Heart left ventricle (tissue), 16 donors: ENCODE measurements around the gene ZNF587B. TPM values are rescaled to one million over a fixed set of nuclear protein-coding genes. Genes with fewer than 3 reads are reported as not detected.
"Not testable (repeated sequence)": the region's sequence is repeated elsewhere in the genome, so short reads cannot be mapped to it uniquely, and the experiment has no call there.

Experiments
- ATAC-seq, 4 donors: fragments of 200-7000 bp; cut with Tn5 transposase; one replicate each; pipeline ENCODE4 v1.9.1; 2020 to 2022; ENCODE audit warnings: moderate library complexity in 4 of 4, mild to moderate bottlenecking in 3 of 4, moderate number of reproducible peaks in 1 of 4
- DNase-seq, 5 donors: peaks; one replicate each; pipeline ENCODE4 v3.0.0-alpha.2; 2020
- H3K27ac ChIP-seq, 12 donors: fragments of 200-600 bp; sonication (generic) in 4 of 12; one replicate each; pipeline versions ENCODE4 v1.5.0 to v1.8.0; 2016 to 2022; ENCODE audit warnings: mild to moderate bottlenecking in 2 of 12
- H3K27me3 ChIP-seq, 9 donors: fragments of 200-600 bp; sonication (generic) in 2 of 9; one replicate each; pipeline versions ENCODE4 v1.5.1 to v1.8.0; 2016 to 2022; ENCODE audit warnings: mild to moderate bottlenecking in 3 of 9
- H3K36me3 ChIP-seq, 9 donors: fragments of 200-600 bp; sonication (generic) in 2 of 9; one replicate each; pipeline versions ENCODE4 v1.5.0 to v1.8.0; 2018 to 2022; ENCODE audit warnings: mild to moderate bottlenecking in 2 of 9
- H3K4me1 ChIP-seq, 12 donors: fragments of 200-600 bp; sonication (generic) in 4 of 12; one replicate each; pipeline versions ENCODE4 v1.5.0 to v1.8.0; 2016 to 2022; ENCODE audit warnings: mild to moderate bottlenecking in 3 of 12
- H3K4me3 ChIP-seq, 12 donors: fragments of 200-600 bp; sonication (generic) in 4 of 12; one replicate each; pipeline versions ENCODE4 v1.5.0 to v1.8.0; 2017 to 2022; ENCODE audit warnings: mild to moderate bottlenecking in 9 of 12, moderate library complexity in 4 of 12
- H3K9me3 ChIP-seq, 12 donors: fragments of 200-600 bp; sonication (generic) in 4 of 12; one replicate each; pipeline versions ENCODE4 v1.5.0 to v1.8.0; 2016 to 2022; ENCODE audit warnings: mild to moderate bottlenecking in 1 of 12
- CTCF ChIP-seq, 12 donors: fragments of 200-600 bp; sonication (generic) in 4 of 12; IDR thresholded peaks; one replicate each; pipeline versions ENCODE4 v1.5.0 to v1.8.0; 2018 to 2022; ENCODE audit warnings: antibody characterized with exemption in 12 of 12, mild to moderate bottlenecking in 5 of 12
- POLR2A ChIP-seq, 2 donors: fragments of 450-650 bp; IDR thresholded peaks; one replicate each; pipeline ENCODE4 v1.6.1; 2017; ENCODE audit warnings: antibody characterized with exemption in 2 of 2, mild to moderate bottlenecking in 2 of 2, moderate library complexity in 2 of 2
- WGBS, 4 donors: extraction: QIAGEN DNeasy Blood & Tissue Kit in 2 of 4; methylation state at CpG; one replicate each; pipeline versions ENCODE4 v1.1.5 to v1.1.7; 2013 to 2018; 5-methylcytosine and 5-hydroxymethylcytosine counted together
- intact Hi-C, 10 donors: fragments of 100-400 bp; cut with DNase I; formaldehyde crosslinking; loops; one replicate each; pipeline versions ENCODE4 v1.11.1 to v1.14.2; 2022
- polyA plus RNA-seq, 2 donors: library from polyadenylated mRNA; stranded (reverse); fragments of 200-250 nt; gene quantifications; one replicate each; pipeline ENCODE4 v1.2.3, GENCODE V29; 2013
- total RNA-seq, 9 donors: library from RNA; depleted of rRNA in 2 of 9; stranded (reverse); fragments of >200 nt in 2 of 9; fragmentation: NEBNext Ultra II Directional in 3 of 9; extraction: Animal tissue kit (Norgen Biotek cat#: 25700) in 3 of 9; gene quantifications; one replicate each; pipeline versions ENCODE4 v1.1.0 to v1.2.4, GENCODE V29; 2016 to 2023
- donor health status: ischemic (EF 13 %, LVEDD 7.1; RV severe dilation, severe dysfunction).
- donor health status: healthy with polysubstance abuse.
- donor health status: DM: no; HTN: yes; CAD: no.
- donor health status: DM: no; HTN: no; CAD: no.
- donor health status: ischemic (EF 25% LVEDD 6.9; RV normal size, moderate dysfunction).
- donor health status: ischemic (EF 25% LVEDD 5.7; RV mildly dilated, moderate dysfunction).
- donor health status: healthy.
- donor health status: DM: yes; HTN: yes; CAD: no.
- donor health status: ischemic (EF 35%, LVEDD 5.7; RV mildly dilated, moderate dysfunction).
- donor health status: nonischemic (EF 11% LVEDD 7.7; RV severe dilation, severe dysfunction).
- donor health status: DM: yes; HTN: yes; CAD: no.
- donor health status: PGD.
- donor health status: ischemic (EF 29% LVEDD 5.4; RV normal size, mild dysfunction).
- donor health status: nonischemic (EF 23%, LVEDD 6.1; RV moderate dilation, normal function).

ZNF587B gene
- total and polyA plus RNA-seq, 11 donors: 2.9 to 9.2 (median 6.4) TPM

GRCh38 chr19:57870225-57870624 lies 40.1 kb downstream of the ZNF587B start:
- H3K9me3 ChIP-seq: peaks cover 0 to 97% (median 64%) of the 10 kb centered on the region in 12 donors
- 86 to 99% (median 97%) methylated on average over 2 of the region's 2 CpGs for WGBS, 4 donors
- no peaks in the 10 kb centered on the region for H3K4me1 ChIP-seq
- H3K4me3 ChIP-seq: no peak overlapping the region
- ATAC-seq (no peak), DNase-seq (no peak)
- intact Hi-C loops: no loop called here
- TF ChIP-seq CTCF (IDR thresholded peaks at IDR 0.05) (no peak), POLR2A (IDR thresholded peaks at IDR 0.05) (no peak)
- H3K36me3 ChIP-seq: peaks cover 4 to 63% (median 36%) of the 10 kb centered on the region in 9 donors
- no peak overlapping the region for H3K27ac ChIP-seq
- H3K27me3 ChIP-seq: no peaks in the 10 kb centered on the region

GRCh38 chr19:57872450-57872849 lies 42.4 kb downstream of the ZNF587B start:
- H3K9me3 ChIP-seq: peaks cover 0 to 97% (median 66%) of the 10 kb centered on the region in 12 donors
- no peaks in the 10 kb centered on the region for H3K27me3 ChIP-seq
- intact Hi-C loops: no loop called here
- H3K36me3 ChIP-seq: peaks cover 0 to 63% (median 17%) of the 10 kb centered on the region in 9 donors
- H3K4me1 ChIP-seq: no peaks in the 10 kb centered on the region
- ATAC-seq (no peak), DNase-seq (no peak)
- H3K4me3 ChIP-seq: no peak overlapping the region
- H3K27ac ChIP-seq: no peak overlapping the region
- no peak for TF ChIP-seq CTCF (IDR thresholded peaks at IDR 0.05)
- no peak for TF ChIP-seq POLR2A (IDR thresholded peaks at IDR 0.05)

- peaks cover 0 to 64% (median 8%) of the 10 kb centered on the region in 9 donors for H3K36me3 ChIP-seq
Observed at GRCh38 chr19:57873883-57874799, 44.0 kb downstream of the ZNF587B start.

GRCh38 chr19:57886046-57886445 lies 55.9 kb downstream of the ZNF587B start:
- intact Hi-C loops: loop anchor here in 1 of 10 donors (10.0 kb wide), 1 partner anchor 141 kb away; the partner anchor contains the start of gene ZNF776
- Histone ChIP-seq H3K36me3 (peaks cover 0 to 24% (median 8%) of the 10 kb centered on the region in 9 donors), H3K4me3 (no peak overlapping the region), H3K27ac (peak overlapping the region in 2 of 12 donors; percentile 3 to 28), H3K4me1 (peaks cover 0 to 22% (median 11%) of the 10 kb centered on the region in 12 donors), H3K27me3 (no peaks in the 10 kb centered on the region), H3K9me3 (peaks cover 0 to 27% (median 0%) of the 10 kb centered on the region in 12 donors)
- DNase-seq: no peak
- WGBS, 4 donors: 42 to 60% (median 50%) methylated on average over 3 of the region's 3 CpGs
- TF ChIP-seq CTCF (IDR thresholded peaks at IDR 0.05): no peak
- no peak for TF ChIP-seq POLR2A (IDR thresholded peaks at IDR 0.05)
- ATAC-seq: no peak

More at GRCh38 chr19:57873883-57874799, 44.0 kb downstream of the ZNF587B start:
- H3K27ac ChIP-seq, H3K27me3 ChIP-seq, intact Hi-C loops, H3K4me3 ChIP-seq, H3K4me1 ChIP-seq, ATAC-seq, DNase-seq: not testable (repeated sequence)
- peaks cover 0 to 94% (median 55%) of the 10 kb centered on the region in 12 donors for H3K9me3 ChIP-seq
- 92 to 94% (median 93%) methylated on average over 8 of the region's 8 CpGs for WGBS, 4 donors
